ENCODE results near the gene PTBP3. TPM values are rescaled to one million over a fixed set of nuclear protein-coding genes. Genes with fewer than 3 reads are reported as not detected.

Gene PTBP3
- 58.9 TPM for total RNA-seq (2013)
- polyA plus RNA-seq (10 to 100 TPM; 33.6 to 68.3 (median 51.4) TPM), polyA minus RNA-seq (30.2 and 48.6 TPM in 2 replicates), total RNA-seq (229 to 389 (median 302) reads per million in 11 experiments)

GRCh38 chr9:112332977-112333638 is at the start of gene PTBP3:
TSS of gene PTBP3 (minus strand) at chr9:112333619. CDS start at chr9:112297865, 35,754 bp downstream.
- TF ChIP-seq CTCF (IDR thresholded peaks at IDR 0.05): no peak
- H3K36me3 Mint-ChIP-seq: no peaks in the 10 kb centered on the region
- Histone ChIP-seq H3K79me2 (ENCODE audit: insufficient read depth, low read length) (peaks cover 50% of the 10 kb centered on the region), H3K27ac (ENCODE audit: low read depth in 1 of 2, low read length in 2 of 2) (peak within 1 kb of the TSS; percentile 86 to 89), H3K4me3 (replicated peaks in 1 of 3; ENCODE audit: low read depth in 2 of 3, low read length in 3 of 3) (peak within 1 kb of the TSS; percentile 69 to 96 (median 75)), H3K27me3 (ENCODE audit: control insufficient read depth in 2 of 2, insufficient read depth in 2 of 2, low read length in 2 of 2) (no peaks in the 10 kb centered on the region), H2AFZ (ENCODE audit: insufficient read depth, low read depth, low read length, poor library complexity, severe bottlenecking) (peak within 1 kb of the TSS; percentile 79), H3K36me3 (replicated peaks in 1 of 2; ENCODE audit: control insufficient read depth in 1 of 2, insufficient read depth in 2 of 2, low read length in 2 of 2) (no peaks in the 10 kb centered on the region), H3K4me1 (ENCODE audit: control insufficient read depth in 1 of 2, insufficient read depth in 2 of 2, low read length in 2 of 2) (peaks cover 19 to 50% of the 10 kb centered on the region in 2 donors), H3K9me3 (replicated peaks in 1 of 2; ENCODE audit: control insufficient read depth in 1 of 2, insufficient read depth in 1 of 2, low read length in 2 of 2) (no peaks in the 10 kb centered on the region), H3K9ac (ENCODE audit: insufficient read depth, low read length, poor library complexity, severe bottlenecking) (peak within 1 kb of the TSS; percentile 97), H4K20me1 (ENCODE audit: insufficient read depth, low read length) (peaks cover 44% of the 10 kb centered on the region), H3K4me2 (replicated peaks; ENCODE audit: extremely low read depth, low read length, poor library complexity, severe bottlenecking) (peak within 1 kb of the TSS; percentile 80)
- intact Hi-C loops (cut with micrococcal nuclease): loop anchor here in 1 of 2 donors (5.0 kb wide), 3 partner anchors 44 to 436 kb away; partner anchors contain the start of gene UGCG
- under 1% methylated on average over 84 of the region's 90 CpGs for WGBS (ENCODE audit: insufficient coverage)
- DNase-seq: peak; percentile 56 to 64 (median 61)
- H3K4me1 Mint-ChIP-seq: peaks cover 35% of the 10 kb centered on the region
- peak within 1 kb of the TSS; percentile 87 to 97 (median 96) for H3K27ac Mint-ChIP-seq
- peaks cover 0 to 3% (median 0%) of the 10 kb centered on the region in 3 donors for H3K27me3 Mint-ChIP-seq (ENCODE audit: low read depth in 3 of 3)
- peaks cover 0 to 2% (median 0%) of the 10 kb centered on the region in 7 donors for H3K9me3 Mint-ChIP-seq
- H3K4me3 Mint-ChIP-seq: peak within 1 kb of the TSS; percentile 93 to 97

- peaks cover 65% of the 10 kb centered on the region for H3K79me2 ChIP-seq (ENCODE audit: insufficient read depth, low read length)
Observed at GRCh38 chr9:112382501-112383364, 49.3 kb upstream of the PTBP3 start.

More at GRCh38 chr9:112382501-112383364, 49.3 kb upstream of the PTBP3 start:
- Histone ChIP-seq H3K9ac (ENCODE audit: insufficient read depth, low read length, poor library complexity, severe bottlenecking) (no peak overlapping the region), H2AFZ (ENCODE audit: insufficient read depth, low read depth, low read length, poor library complexity, severe bottlenecking) (no peak overlapping the region), H3K27ac (ENCODE audit: low read depth in 1 of 2, low read length in 2 of 2) (no peak overlapping the region), H3K4me3 (replicated peaks in 1 of 3; ENCODE audit: low read depth in 2 of 3, low read length in 3 of 3) (no peak overlapping the region), H3K9me3 (replicated peaks in 1 of 2; ENCODE audit: control insufficient read depth in 1 of 2, insufficient read depth in 1 of 2, low read length in 2 of 2) (no peaks in the 10 kb centered on the region), H3K27me3 (ENCODE audit: control insufficient read depth in 2 of 2, insufficient read depth in 2 of 2, low read length in 2 of 2) (no peaks in the 10 kb centered on the region), H3K36me3 (replicated peaks in 1 of 2; ENCODE audit: control insufficient read depth in 1 of 2, insufficient read depth in 2 of 2, low read length in 2 of 2) (peaks cover 0 to 5% of the 10 kb centered on the region in 2 donors), H3K4me2 (replicated peaks; ENCODE audit: extremely low read depth, low read length, poor library complexity, severe bottlenecking) (no peak overlapping the region), H3K4me1 (ENCODE audit: control insufficient read depth in 1 of 2, insufficient read depth in 2 of 2, low read length in 2 of 2) (peaks cover 30 to 42% of the 10 kb centered on the region in 2 donors), H4K20me1 (ENCODE audit: insufficient read depth, low read length) (no peaks in the 10 kb centered on the region)
- Mint-ChIP-seq H3K4me3 (no peak overlapping the region), H3K9me3 (peaks cover 0 to 2% (median 0%) of the 10 kb centered on the region in 7 donors), H3K36me3 (peaks cover 4 to 12% of the 10 kb centered on the region in 2 donors), H3K4me1 (peaks cover 48% of the 10 kb centered on the region), H3K27me3 (ENCODE audit: low read depth in 3 of 3) (no peaks in the 10 kb centered on the region), H3K27ac (peak overlapping the region in 2 of 7 donors; percentile 23 to 69)
- WGBS (ENCODE audit: insufficient coverage): 100% methylated on average over 1 of the region's 11 CpGs
- DNase-seq: no peak
- TF ChIP-seq CTCF (IDR thresholded peaks at IDR 0.05): no peak
- intact Hi-C loops (cut with micrococcal nuclease): no loop called here

All from CD14-positive monocyte (primary cell).